Neural progenitor cell (in vitro differentiated cells): ENCODE data around the gene MBNL2. TPM values are rescaled to one million over a fixed set of nuclear protein-coding genes. Genes with fewer than 3 reads are reported as not detected.

Experiments used
- DNase-seq: peaks from one replicate; pipeline ENCODE4 v3.0.0-alpha.2; 2016; ENCODE audit warnings: low spot score
- H2AFZ ChIP-seq: fragments of 200-600 bp; sonication (generic); replicated peaks from 2 replicates; pipeline ENCODE4 v1.6.1; 2016; ENCODE audit warnings: antibody characterized with exemption
- H3F3A ChIP-seq: fragments of 200-600 bp; sonication (generic); 2 replicates; pipeline ENCODE4 v1.6.1; 2016; ENCODE audit warnings: antibody characterized with exemption, low read depth
- H3K27ac ChIP-seq: fragments of 200-600 bp; sonication (generic); 2 replicates; pipeline ENCODE4 v1.5.1; 2016; ENCODE audit warnings: mild to moderate bottlenecking
- H3K27me3 ChIP-seq: fragments of 200-600 bp; sonication (generic); 2 replicates; pipeline ENCODE4 v1.6.1; 2016; ENCODE audit warnings: mild to moderate bottlenecking, moderate library complexity
- H3K36me3 ChIP-seq: fragments of 200-600 bp; sonication (generic); 2 replicates; pipeline ENCODE4 v1.5.1; 2016
- H3K4me1 ChIP-seq: fragments of 200-600 bp; sonication (generic); 2 replicates; pipeline ENCODE4 v1.6.1; 2016; ENCODE audit warnings: mixed run types
- H3K4me2 ChIP-seq: fragments of 200-600 bp; sonication (generic); 2 replicates; pipeline ENCODE4 v1.6.1; 2016
- H3K4me3 ChIP-seq: fragments of 200-600 bp; sonication (generic); 2 replicates; pipeline ENCODE4 v1.5.1; 2016
- H3K79me2 ChIP-seq: fragments of 200-600 bp; sonication (generic); 2 replicates; pipeline ENCODE4 v1.6.1; 2016; ENCODE audit warnings: low read depth
- H3K9ac ChIP-seq: fragments of 200-600 bp; sonication (generic); 2 replicates; pipeline ENCODE4 v1.6.1; 2016
- H3K9me3 ChIP-seq: fragments of 200-600 bp; sonication (generic); 2 replicates; pipeline ENCODE4 v1.5.1; 2016; ENCODE audit warnings: low read depth
- H4K20me1 ChIP-seq: fragments of 200-600 bp; sonication (generic); 2 replicates; pipeline ENCODE4 v1.6.1; 2016; ENCODE audit warnings: low read depth
- H3K27ac Mint-ChIP-seq: 3 replicates; pipeline ENCODE4 v1.8.0; 2021; ENCODE audit warnings: mixed read lengths
- H3K27me3 Mint-ChIP-seq: 2 replicates; pipeline ENCODE4 v1.8.0; 2022; ENCODE audit warnings: low read depth, mild to moderate bottlenecking, inconsistent platforms, moderate library complexity, mixed read lengths; ENCODE audit not compliant: insufficient read depth
- H3K36me3 Mint-ChIP-seq: 3 replicates; pipeline ENCODE4 v1.8.0; 2021; ENCODE audit warnings: mixed read lengths
- H3K4me1 Mint-ChIP-seq: 3 replicates; pipeline ENCODE4 v1.8.0; 2021; ENCODE audit warnings: mixed read lengths
- H3K4me3 Mint-ChIP-seq: 3 replicates; pipeline ENCODE4 v1.8.0; 2021; ENCODE audit warnings: mild to moderate bottlenecking, moderate library complexity, mixed read lengths
- H3K9me3 Mint-ChIP-seq: 3 replicates; pipeline ENCODE4 v1.8.0; 2020; ENCODE audit warnings: mixed read lengths
- EZH2 ChIP-seq: fragments of 200-600 bp; sonication (generic); IDR thresholded peaks from 2 replicates; pipeline ENCODE4 v1.6.1; 2017; ENCODE audit warnings: antibody characterized with exemption, mild to moderate bottlenecking, moderate library complexity
- EZH2phosphoT487 ChIP-seq: fragments of 200-600 bp; sonication (generic); IDR thresholded peaks from 2 replicates; pipeline ENCODE4 v1.6.1; 2017; ENCODE audit warnings: antibody characterized with exemption
- total RNA-seq: library from RNA; depleted of rRNA; stranded (reverse); fragments of >200 nt; gene quantifications from 2 replicates; pipeline ENCODE4 v1.2.3, GENCODE V29; 2015; ENCODE audit warnings: low replicate concordance
- TF ChIP-seq, protein P1 (sequence below): fragments of 200-600 bp; sonication (generic); IDR thresholded peaks from 2 replicates; pipeline ENCODE4 v1.5.1; 2017; ENCODE audit warnings: antibody characterized with exemption, mild to moderate bottlenecking

MBNL2 gene
- total RNA-seq, 1 donor from 2014 or later: 19.6 TPM

DNA sequence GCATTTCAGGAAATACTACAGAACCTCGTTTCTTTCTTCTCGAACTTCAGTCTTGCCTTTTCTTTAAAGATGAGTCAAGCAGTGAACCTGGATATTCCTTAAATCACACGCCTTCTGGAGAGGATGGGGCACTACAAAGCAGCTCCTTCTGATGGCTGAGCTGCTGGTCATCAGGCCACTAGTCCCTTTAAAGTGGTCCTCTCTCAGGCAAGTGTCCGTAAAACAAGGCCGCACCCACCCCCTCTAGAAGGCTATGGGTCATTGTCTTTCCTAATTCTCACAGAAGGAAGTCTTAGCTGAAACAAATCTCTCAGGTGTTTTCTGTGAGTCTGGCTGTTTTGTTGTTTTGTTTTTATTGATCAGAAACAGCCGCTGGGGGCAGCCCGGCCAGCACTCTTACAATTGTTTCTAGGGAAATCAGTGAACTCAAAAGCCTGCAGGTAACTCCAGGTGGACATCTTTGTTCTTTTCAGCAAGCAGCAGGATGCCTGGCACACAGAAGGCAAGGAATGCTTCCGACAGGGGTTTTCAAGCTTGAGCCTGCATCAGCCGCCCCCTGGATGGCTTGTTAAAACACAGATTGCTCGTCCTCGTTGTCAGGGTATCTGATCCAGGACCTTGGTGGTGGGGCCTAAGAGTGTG, 45.4 kb downstream of the MBNL2 start:
- peak; percentile 18 for DNase-seq
- Histone ChIP-seq H3K4me2 (peak overlapping the region; percentile 42), H3K27ac (peak overlapping the region; percentile 22), H3F3A (peaks cover 17% of the 10 kb centered on the region), H3K9ac (no peak overlapping the region), H3K27me3 (no peaks in the 10 kb centered on the region), H3K79me2 (no peaks in the 10 kb centered on the region), H4K20me1 (peaks cover 24% of the 10 kb centered on the region), H2AFZ (no peak overlapping the region), H3K9me3 (no peaks in the 10 kb centered on the region), H3K36me3 (no peaks in the 10 kb centered on the region), H3K4me1 (peaks cover 19% of the 10 kb centered on the region), H3K4me3 (no peak overlapping the region)
- peak overlapping the region; percentile 33 for H3K27ac Mint-ChIP-seq
- H3K9me3 Mint-ChIP-seq: peaks cover 3% of the 10 kb centered on the region
- peaks cover 23% of the 10 kb centered on the region for H3K4me1 Mint-ChIP-seq
- no peak for TF ChIP-seq EZH2
- TF ChIP-seq, protein P1, sequence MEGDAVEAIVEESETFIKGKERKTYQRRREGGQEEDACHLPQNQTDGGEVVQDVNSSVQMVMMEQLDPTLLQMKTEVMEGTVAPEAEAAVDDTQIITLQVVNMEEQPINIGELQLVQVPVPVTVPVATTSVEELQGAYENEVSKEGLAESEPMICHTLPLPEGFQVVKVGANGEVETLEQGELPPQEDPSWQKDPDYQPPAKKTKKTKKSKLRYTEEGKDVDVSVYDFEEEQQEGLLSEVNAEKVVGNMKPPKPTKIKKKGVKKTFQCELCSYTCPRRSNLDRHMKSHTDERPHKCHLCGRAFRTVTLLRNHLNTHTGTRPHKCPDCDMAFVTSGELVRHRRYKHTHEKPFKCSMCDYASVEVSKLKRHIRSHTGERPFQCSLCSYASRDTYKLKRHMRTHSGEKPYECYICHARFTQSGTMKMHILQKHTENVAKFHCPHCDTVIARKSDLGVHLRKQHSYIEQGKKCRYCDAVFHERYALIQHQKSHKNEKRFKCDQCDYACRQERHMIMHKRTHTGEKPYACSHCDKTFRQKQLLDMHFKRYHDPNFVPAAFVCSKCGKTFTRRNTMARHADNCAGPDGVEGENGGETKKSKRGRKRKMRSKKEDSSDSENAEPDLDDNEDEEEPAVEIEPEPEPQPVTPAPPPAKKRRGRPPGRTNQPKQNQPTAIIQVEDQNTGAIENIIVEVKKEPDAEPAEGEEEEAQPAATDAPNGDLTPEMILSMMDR: no peak
- no peak for TF ChIP-seq EZH2phosphoT487
- H3K4me3 Mint-ChIP-seq: peak overlapping the region; percentile 33
- peaks cover 5% of the 10 kb centered on the region for H3K27me3 Mint-ChIP-seq
- H3K36me3 Mint-ChIP-seq: peaks cover 5% of the 10 kb centered on the region

DNA sequence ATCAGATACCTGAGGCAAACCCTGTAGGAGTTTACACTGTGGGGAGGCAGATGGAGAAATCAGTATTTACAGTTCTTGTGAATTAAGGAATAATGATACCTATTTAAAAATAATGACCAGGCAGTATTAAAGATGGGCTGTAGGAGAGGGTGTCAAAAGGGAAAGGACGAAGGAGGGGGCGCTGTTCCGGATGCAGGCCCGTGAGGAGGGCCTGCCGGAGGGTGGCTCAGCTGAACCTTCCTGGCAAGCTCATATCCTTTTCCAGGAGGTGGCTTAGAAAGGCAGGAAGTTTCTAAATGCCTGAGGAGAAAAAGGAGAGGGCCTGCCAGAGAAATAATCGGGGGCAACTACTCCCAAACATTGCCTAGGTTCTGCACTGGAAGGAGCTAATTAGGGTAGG, 46.6 kb downstream of the MBNL2 start:
- no peak overlapping the region for H3K27ac ChIP-seq

DNA sequence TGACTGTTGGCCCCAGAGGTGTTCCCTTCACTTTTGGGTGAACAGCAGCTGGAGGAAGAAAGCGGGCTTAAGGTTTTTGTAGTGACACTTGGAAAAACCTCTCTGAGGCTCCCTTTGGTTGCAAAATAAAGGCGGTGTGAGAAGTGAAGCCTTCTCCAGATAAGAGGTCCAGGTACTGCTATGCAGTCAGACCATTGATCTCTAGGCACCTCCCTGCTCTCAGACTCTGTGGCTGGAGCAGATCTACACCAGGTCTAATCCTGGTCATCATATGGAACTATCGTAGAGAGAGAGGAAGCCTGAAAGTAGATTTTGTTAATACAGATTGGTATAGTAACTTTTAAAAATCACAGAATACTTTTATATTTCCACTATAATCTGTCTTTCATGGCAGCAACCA, 47.5 kb downstream of the MBNL2 start:
- no peak overlapping the region for H3K27ac Mint-ChIP-seq
- H3K9ac ChIP-seq: no peak overlapping the region
- no peak overlapping the region for H3K27ac ChIP-seq
- H3K79me2 ChIP-seq: no peaks in the 10 kb centered on the region
- peaks cover 2% of the 10 kb centered on the region for H3K36me3 Mint-ChIP-seq
- peaks cover 5% of the 10 kb centered on the region for H3K27me3 Mint-ChIP-seq
- no peaks in the 10 kb centered on the region for H3K27me3 ChIP-seq
- H3K4me2 ChIP-seq: no peak overlapping the region
- no peaks in the 10 kb centered on the region for H3K9me3 ChIP-seq
- no peak for DNase-seq
- no peak overlapping the region for H2AFZ ChIP-seq
- H3K36me3 ChIP-seq: no peaks in the 10 kb centered on the region
- H3K4me1 Mint-ChIP-seq: peaks cover 21% of the 10 kb centered on the region
- H3F3A ChIP-seq: peaks cover 17% of the 10 kb centered on the region
- H3K4me3 Mint-ChIP-seq: no peak overlapping the region
- H3K9me3 Mint-ChIP-seq: no peaks in the 10 kb centered on the region
- TF ChIP-seq, protein P1: no peak
- TF ChIP-seq EZH2phosphoT487 (no peak), EZH2 (no peak)
- H4K20me1 ChIP-seq: peaks cover 24% of the 10 kb centered on the region
- H3K4me1 ChIP-seq: peaks cover 19% of the 10 kb centered on the region
- no peak overlapping the region for H3K4me3 ChIP-seq

More for the DNA sequence above, 46.6 kb downstream of the MBNL2 start:
- H3F3A ChIP-seq: peaks cover 17% of the 10 kb centered on the region
- TF ChIP-seq, protein P1: no peak
- TF ChIP-seq EZH2phosphoT487 (no peak), EZH2 (no peak)
- H3K4me1 ChIP-seq: peaks cover 19% of the 10 kb centered on the region
- no peak overlapping the region for H3K9ac ChIP-seq
- no peaks in the 10 kb centered on the region for H3K79me2 ChIP-seq
- H3K4me3 ChIP-seq: no peak overlapping the region
- Mint-ChIP-seq H3K4me1 (peaks cover 21% of the 10 kb centered on the region), H3K27ac (no peak overlapping the region), H3K27me3 (peaks cover 5% of the 10 kb centered on the region), H3K4me3 (no peak overlapping the region), H3K9me3 (no peaks in the 10 kb centered on the region), H3K36me3 (peaks cover 2% of the 10 kb centered on the region)
- peaks cover 24% of the 10 kb centered on the region for H4K20me1 ChIP-seq
- no peaks in the 10 kb centered on the region for H3K27me3 ChIP-seq
- H3K4me2 ChIP-seq: no peak overlapping the region
- H3K9me3 ChIP-seq: no peaks in the 10 kb centered on the region
- no peak overlapping the region for H2AFZ ChIP-seq
- DNase-seq: no peak
- no peaks in the 10 kb centered on the region for H3K36me3 ChIP-seq
